SJCRH30 (cell line): ENCODE data around the gene EIF4E2. TPM values are rescaled to one million over a fixed set of nuclear protein-coding genes. Genes with fewer than 3 reads are reported as not detected.

Source experiments
- DNase-seq, 2 experiments: peaks; one replicate each; pipeline ENCODE4 v3.0.0-alpha.2; 2015 to 2020
- H3K27ac ChIP-seq: fragments of 250-450 bp; sonication (Bioruptor Pico); 2 replicates; pipeline ENCODE4 v1.5.1; 2020; ENCODE audit warnings: mild to moderate bottlenecking, moderate library complexity
- H3K27me3 ChIP-seq: fragments of 250-450 bp; sonication (Bioruptor Pico); 2 replicates; pipeline ENCODE4 v1.5.1; 2020; ENCODE audit warnings: mild to moderate bottlenecking, moderate library complexity
- H3K36me3 ChIP-seq: fragments of 250-450 bp; sonication (Bioruptor Pico); 2 replicates; pipeline ENCODE4 v1.5.1; 2020; ENCODE audit warnings: mild to moderate bottlenecking, moderate library complexity
- H3K4me1 ChIP-seq: fragments of 250-450 bp; sonication (Bioruptor Pico); 2 replicates; pipeline ENCODE4 v1.5.1; 2020; ENCODE audit warnings: mild to moderate bottlenecking, moderate library complexity
- H3K4me3 ChIP-seq: fragments of 250-450 bp; sonication (Bioruptor Pico); 2 replicates; pipeline ENCODE4 v1.5.1; 2020; ENCODE audit warnings: mild to moderate bottlenecking, moderate library complexity
- H3K9me3 ChIP-seq: fragments of 250-450 bp; sonication (Bioruptor Pico); replicated peaks from 2 replicates; pipeline ENCODE4 v1.5.1; 2020; ENCODE audit warnings: mild to moderate bottlenecking, moderate library complexity
- total RNA-seq: library from RNA; depleted of rRNA; stranded (reverse); fragments of >200 nt; shearing (Covaris generic); gene quantifications from 2 replicates; pipeline ENCODE4 v1.2.3, GENCODE V29; 2014; rRNA removed

Gene EIF4E2
- total RNA-seq, 1 experiment from 2014 or later = 180 TPM

- H3K36me3 ChIP-seq = no peaks in the 10 kb centered on the region
- no peaks in the 10 kb centered on the region for H3K27me3 ChIP-seq
- no peak for DNase-seq
- peaks cover 18% of the 10 kb centered on the region for H3K4me1 ChIP-seq
- no peak overlapping the region for H3K27ac ChIP-seq
- no peak overlapping the region for H3K4me3 ChIP-seq
- H3K9me3 ChIP-seq = no peaks in the 10 kb centered on the region
Observed at GRCh38 chr2:232603283-232603682, 52.8 kb downstream of the EIF4E2 start.

GRCh38 chr2:232604535-232604934 lies 54.0 kb downstream of the EIF4E2 start:
- Histone ChIP-seq H3K27ac (no peak overlapping the region), H3K4me1 (peaks cover 14% of the 10 kb centered on the region), H3K9me3 (no peaks in the 10 kb centered on the region), H3K27me3 (no peaks in the 10 kb centered on the region), H3K36me3 (no peaks in the 10 kb centered on the region), H3K4me3 (no peak overlapping the region)
- no peak for DNase-seq

DNA sequence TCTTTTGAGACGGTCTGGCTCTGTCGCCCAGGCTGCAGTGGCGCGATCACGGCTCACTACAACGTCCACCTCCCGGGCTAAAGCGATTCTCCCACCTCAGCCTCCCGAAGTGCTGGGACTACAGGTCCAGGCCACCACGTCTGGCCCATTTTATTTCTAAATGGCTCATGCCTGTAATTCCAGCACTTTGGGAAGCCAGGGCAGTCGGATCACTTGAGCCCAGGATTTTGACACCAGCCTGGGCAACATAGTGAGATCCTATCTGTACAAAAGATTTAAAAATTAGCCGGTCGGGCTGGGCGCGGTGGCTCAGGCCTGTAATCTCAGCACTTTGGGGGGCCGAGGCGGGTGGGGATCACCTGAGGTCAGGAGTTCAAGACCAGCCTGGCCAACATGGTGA lies 56.5 kb downstream of the EIF4E2 start:
- no peaks in the 10 kb centered on the region for H3K36me3 ChIP-seq
- H3K27me3 ChIP-seq = no peaks in the 10 kb centered on the region
- H3K27ac ChIP-seq = no peak overlapping the region
- peaks cover 9% of the 10 kb centered on the region; the same call in 1 of the 2 replicates for H3K4me1 ChIP-seq
- H3K9me3 ChIP-seq = no peaks in the 10 kb centered on the region
- no peak for DNase-seq
- H3K4me3 ChIP-seq = no peak overlapping the region

DNA sequence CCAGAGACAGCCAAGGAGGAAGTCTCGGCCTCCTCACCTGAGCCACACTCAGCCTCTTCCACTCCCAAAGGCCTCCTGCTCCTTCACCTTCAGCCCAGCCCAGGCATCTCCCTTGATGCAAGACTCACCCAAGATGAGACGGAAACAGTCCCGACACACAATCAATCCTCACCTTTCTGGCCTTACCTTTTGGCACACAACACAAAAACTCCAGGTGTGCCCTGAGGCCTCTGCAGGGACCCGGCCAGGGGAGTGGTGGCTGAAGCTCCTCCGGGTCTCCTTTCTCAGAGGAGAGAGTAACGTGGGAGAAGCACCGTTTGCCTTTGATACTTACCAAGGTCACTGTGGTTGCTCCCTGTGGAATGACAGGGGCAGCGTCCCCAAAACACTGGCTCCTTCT lies 59.1 kb downstream of the EIF4E2 start:
- H3K4me3 ChIP-seq = no peak overlapping the region
- no peaks in the 10 kb centered on the region for H3K27me3 ChIP-seq
- peaks cover 13% of the 10 kb centered on the region for H3K4me1 ChIP-seq
- no peak overlapping the region for H3K27ac ChIP-seq
- no peaks in the 10 kb centered on the region for H3K9me3 ChIP-seq
- H3K36me3 ChIP-seq = no peaks in the 10 kb centered on the region
- no peak for DNase-seq

DNA sequence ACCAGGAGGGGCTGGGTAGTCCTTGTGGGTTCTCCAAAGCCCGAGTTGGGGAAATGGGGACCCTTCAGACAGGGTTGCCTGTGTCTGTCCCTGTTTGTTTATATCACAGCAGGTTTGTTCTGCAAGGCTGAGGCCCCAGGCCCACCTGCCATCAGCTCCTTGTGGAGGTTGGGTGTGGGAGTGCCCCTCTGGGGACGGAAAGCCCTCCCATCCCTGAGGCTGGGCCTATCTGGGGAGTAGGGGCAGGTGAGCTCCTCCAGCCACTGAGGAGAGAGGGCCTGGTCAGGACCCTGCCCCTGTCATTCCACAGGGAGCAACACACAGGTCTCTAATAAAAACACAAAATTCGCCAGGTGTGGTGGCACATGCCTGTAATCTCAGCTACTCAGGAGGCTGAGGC lies 59.6 kb downstream of the EIF4E2 start:
- no peak overlapping the region for H3K27ac ChIP-seq
- DNase-seq = no peak
- H3K4me3 ChIP-seq = no peak overlapping the region
- no peaks in the 10 kb centered on the region for H3K9me3 ChIP-seq
- no peaks in the 10 kb centered on the region for H3K36me3 ChIP-seq
- H3K27me3 ChIP-seq = no peaks in the 10 kb centered on the region
- peaks cover 13% of the 10 kb centered on the region for H3K4me1 ChIP-seq

GRCh38 chr2:232611061-232611460 lies 60.6 kb downstream of the EIF4E2 start:
- peaks cover 13% of the 10 kb centered on the region for H3K4me1 ChIP-seq
- no peaks in the 10 kb centered on the region for H3K9me3 ChIP-seq
- H3K4me3 ChIP-seq = no peak overlapping the region
- H3K27ac ChIP-seq = no peak overlapping the region
- H3K36me3 ChIP-seq = no peaks in the 10 kb centered on the region
- no peak for DNase-seq
- no peaks in the 10 kb centered on the region for H3K27me3 ChIP-seq

DNA sequence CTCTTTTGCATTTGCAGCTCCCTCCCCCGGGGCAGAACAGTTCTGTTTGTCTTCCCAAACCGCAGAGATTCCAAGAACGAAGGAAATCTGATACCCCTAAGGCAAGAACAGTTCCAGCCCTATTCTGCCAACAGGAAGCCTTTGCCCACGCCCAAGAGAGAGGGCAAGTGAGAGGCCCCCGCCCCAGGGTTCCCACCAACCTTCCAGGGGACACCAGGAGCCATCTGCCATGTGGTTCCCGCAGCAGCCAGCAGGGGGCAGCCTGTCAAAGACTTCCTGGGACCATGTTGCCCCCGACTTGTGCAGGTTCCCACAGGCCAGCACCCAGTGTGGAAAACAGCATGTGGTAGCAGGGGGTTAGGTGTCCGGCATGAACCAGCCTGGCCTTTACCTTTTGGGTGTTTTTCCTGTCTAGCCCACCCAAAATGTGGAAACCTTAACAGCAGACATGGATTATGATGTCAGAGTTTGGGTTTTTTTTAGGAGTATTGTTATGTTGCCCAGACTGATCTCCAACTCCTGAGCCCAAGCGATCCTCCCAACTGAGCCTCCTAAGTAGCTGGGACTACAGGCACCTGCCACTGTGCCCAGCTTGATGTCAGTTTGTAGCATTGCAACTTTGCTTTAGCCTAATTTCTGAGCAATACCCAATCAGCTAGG lies 61.2 kb downstream of the EIF4E2 start:
- Histone ChIP-seq H3K4me1 (peaks cover 13% of the 10 kb centered on the region), H3K9me3 (no peaks in the 10 kb centered on the region), H3K4me3 (no peak overlapping the region), H3K36me3 (no peaks in the 10 kb centered on the region), H3K27me3 (no peaks in the 10 kb centered on the region), H3K27ac (no peak overlapping the region)
- DNase-seq = peak; percentile 97 to 98

DNA sequence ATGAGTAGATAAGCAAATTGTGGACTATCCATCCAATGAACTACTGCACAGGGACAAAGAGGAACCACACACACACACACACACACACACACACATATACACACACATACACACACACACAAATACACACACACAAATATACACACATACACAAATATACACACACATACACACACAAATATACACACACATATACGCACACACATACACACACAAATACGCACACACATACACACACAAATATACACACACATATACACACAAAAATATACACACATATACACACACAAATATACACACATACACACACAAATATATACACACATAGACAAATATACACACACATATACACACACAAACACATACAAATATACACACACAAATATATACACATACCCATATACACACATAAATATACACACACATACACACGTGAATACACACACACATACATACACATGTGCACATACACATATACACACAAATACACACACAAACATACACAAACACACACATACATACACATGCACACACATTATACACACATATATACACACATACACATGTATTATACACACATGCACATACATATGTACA lies 63.1 kb downstream of the EIF4E2 start:
- Histone ChIP-seq H3K9me3 (no peaks in the 10 kb centered on the region), H3K27me3 (no peaks in the 10 kb centered on the region), H3K27ac (no peak overlapping the region), H3K4me3 (no peak overlapping the region), H3K4me1 (peaks cover 13% of the 10 kb centered on the region), H3K36me3 (no peaks in the 10 kb centered on the region)
- no peak for DNase-seq

DNA sequence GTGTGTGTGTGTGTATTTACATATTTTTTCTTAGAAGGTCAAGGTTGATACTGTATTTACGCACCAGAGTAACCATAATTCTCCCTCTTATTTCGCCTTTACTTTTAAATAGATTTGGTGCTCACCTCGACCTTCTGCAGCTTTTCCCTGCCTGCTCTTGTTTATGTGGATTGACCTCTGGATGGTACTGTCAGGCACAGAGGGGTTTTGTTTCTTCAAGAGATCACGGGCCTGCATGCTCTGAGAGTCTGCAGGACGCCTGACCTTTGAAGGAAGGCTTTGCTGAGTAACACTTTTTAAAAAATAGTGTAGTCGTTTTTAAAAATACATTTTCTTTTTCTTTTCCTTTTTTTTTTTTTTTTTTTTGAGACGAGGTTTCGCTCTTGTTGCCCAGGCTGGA lies 64.8 kb downstream of the EIF4E2 start:
- Histone ChIP-seq H3K36me3 (no peaks in the 10 kb centered on the region), H3K27ac (no peak overlapping the region), H3K27me3 (no peaks in the 10 kb centered on the region), H3K9me3 (no peaks in the 10 kb centered on the region), H3K4me3 (no peak overlapping the region), H3K4me1 (peaks cover 13% of the 10 kb centered on the region)
- DNase-seq = no peak

Other genes with a start within 250 kb of the EIF4E2 start
- 0.08 TPM in 1 of 2 replicates, not detected in the other for gene ALPP, start 171.9 kb upstream of the EIF4E2 start, total RNA-seq
- gene ALPG, start 143.8 kb upstream of the EIF4E2 start, total RNA-seq = not detected in 2 replicates
- gene ALPI, start 94.5 kb upstream of the EIF4E2 start, total RNA-seq = not detected in 2 replicates
- gene ECEL1, start 62.9 kb upstream of the EIF4E2 start, total RNA-seq = not detected in 2 replicates
- 0.38 and 0.48 TPM in 2 replicates for gene PRSS56, start 30.3 kb upstream of the EIF4E2 start, total RNA-seq
- 91.0 and 92.4 TPM in 2 replicates for gene CHRND, start 24.5 kb upstream of the EIF4E2 start, total RNA-seq
- 25.2 and 36.6 TPM in 2 replicates for gene CHRNG, start 11.0 kb upstream of the EIF4E2 start, total RNA-seq
- 10.2 and 13.5 TPM in 2 replicates for gene TIGD1, start 132 bp upstream of the EIF4E2 start, total RNA-seq
- 18.7 and 20.7 TPM in 2 replicates for gene EFHD1, start 82.9 kb downstream of the EIF4E2 start, total RNA-seq
- gene GIGYF2, start 146.6 kb downstream of the EIF4E2 start, total RNA-seq = 79.5 and 97.2 TPM in 2 replicates
- not detected in 2 replicates for gene KCNJ13, start 225.9 kb downstream of the EIF4E2 start, total RNA-seq